Measurements from ENCODE around the gene BIN1.

- TF ChIP-seq ELF1 (IDR thresholded peaks at IDR 0.05; ENCODE audit: borderline replicate concordance, low read depth), result no peak
- TF ChIP-seq RAD21 (IDR thresholded peaks at IDR 0.05; ENCODE audit: low read depth), result no peak
- TF ChIP-seq REST (IDR thresholded peaks at IDR 0.05; ENCODE audit: low read depth), result no peak
- no peak for TF ChIP-seq POLR2A (IDR thresholded peaks at IDR 0.05; ENCODE audit: borderline replicate concordance, extremely low read depth, insufficient read depth, insufficient read length)
- TF ChIP-seq CTCF (IDR thresholded peaks at IDR 0.05 in 2 of 3, conservative IDR thresholded peaks at IDR 0.05 in 1 of 3; ENCODE audit: borderline replicate concordance in 1 of 3, insufficient read depth in 1 of 3, low read depth in 2 of 3, low read length in 2 of 3), result no peak
- TF ChIP-seq EZH2 (IDR thresholded peaks at IDR 0.05), result no peak
- no peak for TF ChIP-seq ZBTB33 (IDR thresholded peaks at IDR 0.05; ENCODE audit: extremely low read depth, insufficient replicate concordance, low read length)
Observed at GRCh38 chr2:126998486-126998885, 108.5 kb downstream of the BIN1 start.
